Keratinocyte (primary cell): ENCODE data around the gene GREM1. TPM values are rescaled to one million over a fixed set of nuclear protein-coding genes. Genes with fewer than 3 reads are reported as not detected.

Source experiments
- DNase-seq: peaks from one replicate; pipeline ENCODE4 v3.0.0-alpha.2; 2011; ENCODE audit warnings: low read depth, missing footprints, low spot score
- FAIRE-seq: peaks from 2 replicates; lab custom pipeline; 2011; peaks lifted over from hg19 to GRCh38; lab: Jason Lieb, UNC
- H2AFZ ChIP-seq: 2 replicates; pipeline ENCODE4 v1.6.0; 2012; ENCODE audit warnings: low read length, control low read depth, inconsistent platforms; ENCODE audit not compliant: control insufficient read depth
- H3K27ac ChIP-seq: 2 replicates; pipeline ENCODE4 v1.5.1; 2011; ENCODE audit warnings: low read length; ENCODE audit not compliant: control insufficient read depth, insufficient read depth
- H3K27me3 ChIP-seq: 3 replicates; pipeline ENCODE4 v1.6.0; 2011; ENCODE audit warnings: low read length; ENCODE audit not compliant: control insufficient read depth, insufficient read depth; ENCODE audit errors: extremely low read depth
- H3K36me3 ChIP-seq, 2 experiments: 2 replicates in 1 of 2; 3 replicates in 1 of 2; pipeline ENCODE4 v1.5.1; 2011; ENCODE audit warnings: low read length in 2 of 2, mild to moderate bottlenecking in 1 of 2; ENCODE audit not compliant: control insufficient read depth in 2 of 2, insufficient read depth in 2 of 2; ENCODE audit errors: extremely low read depth in 1 of 2
- H3K4me1 ChIP-seq: 3 replicates; pipeline ENCODE4 v1.5.1; 2011; ENCODE audit warnings: low read length; ENCODE audit not compliant: control insufficient read depth, insufficient read depth; ENCODE audit errors: extremely low read depth
- H3K4me2 ChIP-seq: 3 replicates; pipeline ENCODE4 v1.6.0; 2011; ENCODE audit warnings: low read depth, low read length; ENCODE audit not compliant: control insufficient read depth, insufficient read depth; ENCODE audit errors: extremely low read depth
- H3K4me3 ChIP-seq, 3 experiments: fragments of 200-600 bp in 1 of 3; sonication (generic) in 1 of 3; 2 replicates in 2 of 3; 3 replicates in 1 of 3; pipeline ENCODE4 v1.5.1; 2011 to 2016; ENCODE audit warnings: low read length in 3 of 3, mild to moderate bottlenecking in 3 of 3, control low read depth in 2 of 3, inconsistent platforms in 1 of 3, low read depth in 1 of 3, mixed read lengths in 1 of 3, mixed run types in 1 of 3, moderate library complexity in 1 of 3; ENCODE audit not compliant: control insufficient read depth in 2 of 3, insufficient read depth in 2 of 3; ENCODE audit errors: extremely low read depth in 1 of 3
- H3K79me2 ChIP-seq: 2 replicates; pipeline ENCODE4 v1.6.0; 2012; ENCODE audit warnings: low read length; ENCODE audit not compliant: control insufficient read depth, insufficient read depth
- H3K9ac ChIP-seq: 3 replicates; pipeline ENCODE4 v1.6.0; 2011; ENCODE audit warnings: low read length; ENCODE audit not compliant: control insufficient read depth, insufficient read depth; ENCODE audit errors: extremely low read depth
- H3K9me1 ChIP-seq: 3 replicates; pipeline ENCODE4 v1.6.0; 2011; ENCODE audit warnings: low read length; ENCODE audit not compliant: control insufficient read depth, insufficient read depth; ENCODE audit errors: extremely low read depth
- H3K9me3 ChIP-seq: 2 replicates; pipeline ENCODE4 v1.5.1; 2012; ENCODE audit warnings: low read depth, low read length; ENCODE audit not compliant: control insufficient read depth
- H4K20me1 ChIP-seq: 3 replicates; pipeline ENCODE4 v1.6.0; 2011; ENCODE audit warnings: low read length; ENCODE audit not compliant: control insufficient read depth, insufficient read depth; ENCODE audit errors: extremely low read depth
- EZH2 ChIP-seq: IDR thresholded peaks from one replicate; pipeline ENCODE4 v1.6.1; 2012; ENCODE audit warnings: inconsistent platforms, mild to moderate bottlenecking, low read length, moderate library complexity
- dilution Hi-C: fragments of 300-500 bp; cut with MboI; formaldehyde crosslinking; loops from one replicate; pipeline ENCODE4 v1.7.0; 2020; ENCODE audit warnings: low sequenced_read_pairs; ENCODE audit not compliant: extremely low pct_ligation_motif_present
- polyA plus RNA-seq, 5 experiments: library from polyadenylated mRNA; depleted of rRNA in 3 of 5; stranded (reverse) in 3 of 5; stranded (forward) in 1 of 5; unstranded in 1 of 5; fragments of >200 nt; gene quantifications; 1 replicate in 1 of 5; 2 replicates in 3 of 5; 3 replicates in 1 of 5; pipeline versions ENCODE4 v1.2.1 to v1.2.3, GENCODE V29; 2011 to 2012; ENCODE audit warnings: missing spikeins in 2 of 5, low read depth in 1 of 5, low replicate concordance in 1 of 5
- TF ChIP-seq, protein P1 (sequence below), 3 experiments: IDR thresholded peaks in 1 of 3; conservative IDR thresholded peaks in 1 of 3; optimal IDR thresholded peaks in 1 of 3; 2 replicates in 2 of 3; 3 replicates in 1 of 3; pipeline versions ENCODE3 to v1.5.1; 2011; ENCODE audit warnings: low read length in 3 of 3, mild to moderate bottlenecking in 3 of 3, moderate library complexity in 2 of 3, control low read depth in 1 of 3, inconsistent platforms in 1 of 3; ENCODE audit not compliant: insufficient read depth in 2 of 3; ENCODE audit errors: extremely low read depth in 1 of 3

The GREM1 gene
- polyA plus RNA-seq, 1 donor (not counting 4 experiments of a cell fraction or from before 2014, with no cell fraction given) = 0.04 TPM

DNA sequence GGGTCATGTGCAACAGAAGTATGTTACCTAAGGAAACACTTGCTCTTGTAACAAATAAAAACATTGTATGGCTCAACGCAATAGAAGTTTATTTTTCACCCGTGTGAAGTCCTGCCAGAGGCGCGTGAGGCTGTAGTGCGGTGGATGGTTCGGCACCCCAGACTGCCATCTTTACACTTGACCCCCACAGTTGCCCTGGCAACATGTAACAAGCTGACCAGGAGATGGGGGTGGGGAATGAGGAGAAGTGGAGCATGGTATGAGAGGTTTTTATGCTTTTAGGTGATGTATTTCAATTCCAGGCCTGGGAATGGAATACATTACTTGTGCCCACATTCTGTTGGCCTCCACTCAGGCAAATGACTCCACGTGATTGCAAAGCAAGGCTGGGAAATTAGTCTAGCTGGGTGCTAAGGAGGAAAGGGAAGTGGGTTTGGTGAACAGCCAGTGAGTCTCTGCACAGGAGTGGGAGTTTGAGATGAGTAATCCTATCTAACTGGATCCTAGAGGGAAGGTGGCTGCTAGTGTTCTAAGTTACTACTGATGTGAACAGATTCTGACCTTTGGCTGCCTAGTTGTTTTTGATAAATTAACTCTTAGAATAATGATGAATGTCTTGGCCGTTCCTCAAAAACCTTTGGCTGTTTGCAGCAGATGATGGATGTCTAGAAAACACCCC, 33.8 kb upstream of the GREM1 start:
- H3K9ac ChIP-seq = peak overlapping the region; percentile 55
- H2AFZ ChIP-seq = peak overlapping the region; percentile 20
- H3K27me3 ChIP-seq = no peaks in the 10 kb centered on the region
- TF ChIP-seq, protein P1, sequence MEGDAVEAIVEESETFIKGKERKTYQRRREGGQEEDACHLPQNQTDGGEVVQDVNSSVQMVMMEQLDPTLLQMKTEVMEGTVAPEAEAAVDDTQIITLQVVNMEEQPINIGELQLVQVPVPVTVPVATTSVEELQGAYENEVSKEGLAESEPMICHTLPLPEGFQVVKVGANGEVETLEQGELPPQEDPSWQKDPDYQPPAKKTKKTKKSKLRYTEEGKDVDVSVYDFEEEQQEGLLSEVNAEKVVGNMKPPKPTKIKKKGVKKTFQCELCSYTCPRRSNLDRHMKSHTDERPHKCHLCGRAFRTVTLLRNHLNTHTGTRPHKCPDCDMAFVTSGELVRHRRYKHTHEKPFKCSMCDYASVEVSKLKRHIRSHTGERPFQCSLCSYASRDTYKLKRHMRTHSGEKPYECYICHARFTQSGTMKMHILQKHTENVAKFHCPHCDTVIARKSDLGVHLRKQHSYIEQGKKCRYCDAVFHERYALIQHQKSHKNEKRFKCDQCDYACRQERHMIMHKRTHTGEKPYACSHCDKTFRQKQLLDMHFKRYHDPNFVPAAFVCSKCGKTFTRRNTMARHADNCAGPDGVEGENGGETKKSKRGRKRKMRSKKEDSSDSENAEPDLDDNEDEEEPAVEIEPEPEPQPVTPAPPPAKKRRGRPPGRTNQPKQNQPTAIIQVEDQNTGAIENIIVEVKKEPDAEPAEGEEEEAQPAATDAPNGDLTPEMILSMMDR (optimal IDR thresholded peaks at IDR 0.05 in 1 of 3, IDR thresholded peaks at IDR 0.05 in 1 of 3, conservative IDR thresholded peaks at IDR 0.05 in 1 of 3; ENCODE audit: extremely low read depth in 1 of 3, insufficient read depth in 2 of 3, low read length in 3 of 3) = no peak
- no peak for TF ChIP-seq EZH2
- peaks cover 66% of the 10 kb centered on the region for H3K4me1 ChIP-seq
- dilution Hi-C loops = no loop called here
- H3K9me3 ChIP-seq = no peaks in the 10 kb centered on the region
- no peaks in the 10 kb centered on the region for H3K36me3 ChIP-seq
- H4K20me1 ChIP-seq = no peaks in the 10 kb centered on the region
- no peaks in the 10 kb centered on the region for H3K9me1 ChIP-seq
- H3K4me2 ChIP-seq = peak overlapping the region; percentile 84
- peak overlapping the region; percentile 17 to 78 (median 74) for H3K4me3 ChIP-seq
- peaks cover 14% of the 10 kb centered on the region for H3K79me2 ChIP-seq
- peak; percentile 97 for FAIRE-seq
- H3K27ac ChIP-seq = peak overlapping the region; percentile 87
- DNase-seq = no peak

DNA sequence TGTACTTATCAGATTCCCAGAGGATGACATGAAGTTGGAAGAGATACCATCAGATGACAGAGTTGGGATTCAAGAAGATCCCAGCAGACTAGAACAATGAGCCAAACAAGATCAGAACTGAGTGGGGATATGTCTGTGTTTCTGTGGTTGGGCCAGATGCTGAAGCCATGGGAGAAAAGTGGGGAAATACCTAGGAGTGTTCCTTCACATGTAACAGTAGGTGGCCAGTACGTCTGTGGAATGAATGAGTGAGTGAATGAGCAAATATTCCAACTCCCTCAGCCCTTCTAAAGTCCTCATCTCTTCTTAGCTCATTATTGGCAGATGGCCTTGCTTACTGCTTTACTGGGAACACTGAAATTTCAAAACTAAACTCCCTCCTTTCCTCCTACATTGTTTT, 32.2 kb upstream of the GREM1 start:
- H3K9ac ChIP-seq = peak overlapping the region; percentile 55
- H3K79me2 ChIP-seq = peaks cover 14% of the 10 kb centered on the region
- H3K36me3 ChIP-seq = no peaks in the 10 kb centered on the region
- H3K4me2 ChIP-seq = peak overlapping the region; percentile 84
- peak overlapping the region; percentile 87 for H3K27ac ChIP-seq
- H4K20me1 ChIP-seq = no peaks in the 10 kb centered on the region
- DNase-seq (no peak), FAIRE-seq (peak; percentile 41)
- H3K4me3 ChIP-seq = peak overlapping the region in 2 of 3 experiments; percentile 74 to 78
- H2AFZ ChIP-seq = peak overlapping the region; percentile 41
- H3K9me1 ChIP-seq = no peaks in the 10 kb centered on the region
- dilution Hi-C loops = no loop called here
- H3K4me1 ChIP-seq = peaks cover 74% of the 10 kb centered on the region
- H3K27me3 ChIP-seq = no peaks in the 10 kb centered on the region
- TF ChIP-seq, protein P1 (optimal IDR thresholded peaks at IDR 0.05 in 1 of 3, IDR thresholded peaks at IDR 0.05 in 1 of 3, conservative IDR thresholded peaks at IDR 0.05 in 1 of 3; ENCODE audit: extremely low read depth in 1 of 3, insufficient read depth in 2 of 3, low read length in 3 of 3) = no peak
- TF ChIP-seq EZH2 = no peak
- no peaks in the 10 kb centered on the region for H3K9me3 ChIP-seq
